HuH-7 (cell line): ENCODE measurements around the gene CRTC1.
"Not testable (repeated sequence)": the region's sequence is repeated elsewhere in the genome, so short reads cannot be mapped to it uniquely, and the experiment has no call there.

ENCODE experiments used
- DNase-seq: peaks from one replicate; pipeline ENCODE4 v3.0.0; 2011; ENCODE audit warnings: low spot score

The CRTC1 gene

DNA sequence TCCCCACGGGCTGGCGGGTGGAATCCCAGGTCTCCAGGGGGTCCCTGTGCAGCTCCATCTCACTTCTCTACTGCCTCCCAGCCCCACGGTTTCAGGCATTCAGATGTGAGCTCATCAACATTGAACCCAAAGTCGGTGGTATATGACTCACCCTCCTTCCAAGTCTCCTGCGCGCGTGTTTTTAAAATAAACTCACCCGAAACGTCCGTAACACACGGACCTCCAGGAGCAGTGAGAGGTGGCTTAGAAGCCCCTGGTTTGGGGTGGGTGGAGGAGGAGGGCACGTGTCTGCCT lies 14.0 kb upstream of the CRTC1 start:
- no peak for DNase-seq

DNA sequence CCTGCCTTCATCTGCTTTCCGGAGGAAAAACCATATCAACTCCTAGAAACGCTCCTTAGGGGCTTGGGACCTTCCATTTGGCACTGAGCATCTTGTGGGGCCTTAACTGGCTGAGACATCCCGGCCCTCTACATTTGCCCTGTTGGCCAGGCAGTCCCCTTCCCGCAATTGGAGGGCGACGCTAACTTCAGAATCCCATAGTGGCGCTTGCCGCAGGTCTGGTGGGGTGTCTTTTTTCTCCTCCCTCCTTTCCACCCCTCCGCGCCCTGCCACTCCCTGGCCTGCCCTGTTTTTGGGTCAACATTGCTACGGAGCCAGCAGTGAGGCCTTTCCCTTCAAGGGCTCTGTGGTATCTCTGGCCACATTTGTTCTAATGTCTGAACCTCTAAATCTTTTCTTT lies 13.6 kb upstream of the CRTC1 start:
- no peak for DNase-seq

DNA sequence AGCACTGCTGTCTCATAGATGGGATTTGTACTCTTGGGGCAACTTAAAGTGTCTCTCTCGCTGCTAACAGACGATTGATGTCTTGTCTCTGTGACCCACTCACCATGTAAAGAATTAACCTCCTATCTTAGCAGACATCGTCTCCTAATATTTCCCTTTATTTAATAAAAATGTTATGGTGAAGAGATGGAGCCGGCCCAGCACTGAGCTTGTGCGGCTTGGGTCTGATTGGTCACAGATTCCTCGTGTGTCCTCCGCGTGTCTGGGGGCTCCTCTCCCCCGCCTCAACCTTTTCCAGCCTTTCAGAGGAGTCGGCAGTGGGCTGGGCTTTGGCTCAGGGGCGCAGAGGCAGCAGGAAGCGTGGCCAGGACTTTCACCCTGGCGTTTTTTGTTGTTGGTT lies 13.2 kb upstream of the CRTC1 start:
- DNase-seq: no peak

DNA sequence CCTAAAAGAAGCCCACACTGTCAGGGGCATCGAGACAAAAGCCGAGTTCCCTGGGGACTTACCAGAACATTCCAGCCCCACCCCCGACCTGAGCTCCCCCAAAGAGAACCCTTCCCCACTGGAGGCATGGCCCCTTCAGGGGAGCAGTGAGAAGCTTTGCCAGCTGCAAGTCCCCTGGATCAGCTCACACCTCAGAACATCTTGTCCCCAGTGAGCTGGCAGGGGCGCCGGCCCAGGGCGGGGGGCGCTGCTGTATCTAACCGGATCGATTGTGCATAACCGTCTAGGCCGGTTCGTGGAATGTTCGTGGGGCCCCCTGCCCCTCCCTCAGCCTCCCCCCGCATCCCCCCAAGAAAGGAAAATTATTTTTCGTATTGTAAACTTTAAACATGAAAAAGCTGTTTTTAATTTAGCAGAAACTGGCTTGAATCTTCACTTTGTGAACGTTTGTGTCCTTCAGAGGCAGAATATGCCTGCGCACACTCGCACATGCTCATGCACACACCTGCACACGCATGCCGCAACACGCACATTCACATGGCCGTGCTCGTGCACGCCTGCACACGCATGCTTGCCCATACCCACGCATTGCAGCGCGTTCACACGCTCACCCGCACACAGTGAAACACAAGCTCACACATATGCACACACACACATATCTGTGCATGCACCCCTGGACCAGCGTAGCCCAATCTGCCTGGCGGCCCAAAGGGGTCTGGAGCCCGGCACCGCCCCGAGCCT lies 12.0 kb upstream of the CRTC1 start:
- DNase-seq: no peak

DNA sequence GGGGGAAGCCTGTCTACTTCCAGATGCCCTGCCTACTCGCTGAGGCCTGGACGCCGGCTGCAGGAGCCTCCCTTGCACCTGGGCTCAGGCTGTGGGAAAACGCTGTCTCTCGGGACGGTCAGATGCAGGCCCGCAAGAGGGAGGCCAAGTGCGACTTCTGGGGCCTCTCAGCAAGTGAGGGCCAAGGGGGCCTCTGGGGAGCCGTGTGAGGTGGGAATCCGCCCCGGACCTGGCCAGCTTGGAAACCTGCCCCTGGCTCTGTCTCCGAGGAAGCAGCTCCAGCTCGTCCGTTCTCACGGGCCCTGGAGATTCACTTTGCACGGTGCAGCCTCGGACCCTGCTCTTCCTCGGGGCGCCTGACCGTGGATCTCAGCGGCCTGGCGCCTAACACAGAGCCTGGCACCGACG lies 11.4 kb upstream of the CRTC1 start:
- DNase-seq: no peak

DNA sequence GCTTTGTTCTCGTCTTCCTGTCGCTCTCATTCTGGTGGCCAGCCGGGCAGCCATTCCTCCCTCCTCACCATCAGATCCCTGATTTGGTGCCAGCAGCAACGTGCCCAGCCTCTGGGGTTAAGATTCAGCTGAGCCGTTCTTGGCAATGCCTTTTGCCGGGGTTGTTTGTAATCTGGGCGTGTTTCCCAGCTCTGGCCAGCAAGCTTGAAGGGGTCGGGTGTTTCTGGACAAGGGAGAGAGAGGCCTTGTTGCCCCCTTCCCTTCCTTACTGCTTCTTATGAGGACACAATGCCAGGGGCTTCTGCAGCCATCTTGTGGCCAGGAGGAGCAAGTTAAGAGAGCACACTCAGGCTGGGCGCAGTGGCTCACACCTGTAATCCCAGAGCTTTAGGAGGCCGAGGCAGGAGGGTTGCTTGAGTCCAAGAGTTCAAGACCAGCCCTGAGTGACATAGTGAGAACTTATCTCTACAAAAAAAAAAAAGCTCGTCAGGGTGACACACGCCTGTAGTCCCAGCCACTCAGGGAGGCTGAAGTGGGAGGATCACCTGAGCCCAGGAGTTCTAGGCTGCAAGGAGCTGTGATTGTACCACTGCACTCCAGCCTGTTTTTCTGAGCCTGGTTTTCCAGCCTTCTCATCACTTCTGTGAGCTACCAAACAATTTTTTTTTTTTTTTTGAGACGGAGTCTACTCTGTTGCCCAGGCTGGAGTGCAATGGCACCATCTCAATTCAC lies 10.7 kb upstream of the CRTC1 start:
- no peak for DNase-seq

DNA sequence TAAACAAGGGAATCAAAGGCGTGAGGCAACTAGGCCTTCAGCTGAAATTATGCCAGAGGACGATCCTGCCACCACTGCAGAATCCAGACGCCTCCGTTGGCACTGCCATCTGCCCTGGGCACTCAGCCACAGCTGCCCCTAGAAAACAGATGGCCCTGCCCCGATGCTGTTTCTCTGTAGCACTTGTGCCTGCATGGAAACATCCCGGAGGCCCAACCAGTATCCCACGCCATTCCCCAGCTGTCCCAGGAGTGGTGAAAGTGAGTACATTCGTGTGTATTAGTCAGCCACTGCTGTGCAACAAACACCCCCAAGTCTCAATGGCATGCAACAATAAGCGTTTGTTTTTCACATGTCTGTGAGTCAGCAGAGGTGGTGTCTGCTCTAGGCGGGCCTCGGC lies 8.9 kb upstream of the CRTC1 start:
- no peak for DNase-seq

DNA sequence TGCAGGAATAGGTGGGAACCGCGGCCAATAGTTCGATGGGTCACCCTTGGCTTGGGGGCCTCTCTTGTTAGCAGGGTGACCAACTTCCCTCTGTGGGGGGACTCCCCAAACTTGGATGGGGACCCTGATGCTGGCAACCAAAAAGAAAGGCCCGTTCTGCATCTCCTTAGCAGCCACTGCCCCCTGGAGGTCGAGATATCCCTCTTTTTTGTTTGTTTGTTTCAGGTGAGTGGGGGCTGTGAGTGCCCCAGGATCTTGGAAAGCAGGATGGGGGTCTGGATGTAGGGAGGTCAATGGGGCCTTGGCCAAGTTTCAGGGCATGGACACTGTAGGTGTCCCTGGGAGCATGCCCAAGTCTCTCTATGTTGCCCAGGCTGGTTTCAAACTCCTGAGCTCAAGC lies 7.7 kb upstream of the CRTC1 start:
- DNase-seq: no peak

DNA sequence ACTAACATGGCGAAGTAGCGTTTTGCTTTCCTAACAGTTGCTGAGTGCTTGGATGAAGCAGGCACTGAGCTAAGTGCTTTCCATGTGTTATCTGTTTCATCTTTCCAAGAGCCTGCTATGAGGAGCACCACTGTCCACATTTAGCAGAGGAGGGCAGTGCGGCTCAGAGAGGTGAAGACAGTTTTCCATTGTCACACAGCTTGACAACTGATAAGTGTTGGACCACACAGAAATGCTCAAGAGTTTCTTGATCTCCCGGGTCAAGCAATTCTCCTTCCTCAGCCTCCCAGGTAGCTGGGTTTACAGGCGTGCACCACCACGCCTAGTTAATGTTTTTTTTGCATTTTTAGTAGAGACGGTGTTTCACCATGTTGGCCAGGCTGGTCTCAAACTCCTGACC lies 6.8 kb upstream of the CRTC1 start:
- no peak for DNase-seq

DNA sequence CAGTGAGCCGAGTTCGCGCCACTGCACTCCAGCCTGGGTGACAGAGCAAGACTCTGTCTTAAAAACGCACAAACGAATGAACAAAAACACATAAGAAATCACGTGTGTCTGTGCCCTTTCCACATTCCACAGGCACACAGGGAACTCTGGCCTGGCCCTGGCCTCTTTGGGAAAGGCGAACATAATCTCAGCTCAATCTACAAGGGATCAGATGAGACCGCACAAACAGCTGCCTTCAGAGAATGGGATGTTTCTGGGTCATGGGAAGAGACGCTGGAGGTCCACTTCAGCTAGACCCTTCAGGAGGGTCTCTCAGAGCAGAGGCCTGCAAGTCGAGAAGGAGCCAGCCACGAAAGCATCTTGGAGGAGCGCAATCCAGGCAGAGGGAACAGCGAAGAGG lies 6.3 kb upstream of the CRTC1 start:
- no peak for DNase-seq

DNA sequence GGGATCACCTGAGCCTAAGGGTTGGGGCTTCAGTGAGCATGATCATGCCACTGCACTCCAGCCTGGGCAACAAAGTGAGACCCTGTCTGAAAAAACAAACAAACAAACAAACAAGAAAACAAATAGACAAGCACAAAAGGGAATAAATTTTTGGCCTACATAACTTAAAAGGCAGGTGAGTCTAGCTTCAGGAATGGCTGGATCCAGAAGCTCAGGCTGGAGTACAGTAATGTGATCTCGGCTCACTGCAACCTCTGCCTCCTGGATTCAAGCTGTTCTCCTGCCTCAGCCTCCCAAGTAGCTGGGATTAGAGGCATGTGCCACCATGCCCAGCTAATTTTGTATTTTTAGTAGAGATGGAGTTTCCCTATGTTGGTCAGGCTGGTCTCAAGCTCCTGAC lies 3.3 kb upstream of the CRTC1 start:
- DNase-seq: not testable (repeated sequence)

DNA sequence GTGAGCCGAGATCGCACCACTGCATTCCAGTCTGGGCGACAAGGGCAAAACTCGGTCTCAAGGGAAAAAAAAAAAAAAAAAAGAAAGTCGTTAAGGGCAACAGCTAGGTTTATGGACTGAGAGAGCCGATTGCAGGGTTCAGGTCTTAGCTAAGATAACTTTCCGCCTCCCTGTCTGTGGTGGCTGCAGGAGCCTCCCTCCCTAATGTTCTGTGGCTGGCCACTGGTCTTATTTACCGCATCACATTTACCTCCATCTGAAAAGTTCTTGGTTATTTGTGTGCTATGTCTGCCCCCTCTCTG lies 722 bp upstream of the CRTC1 start:
- DNase-seq: no peak

DNA sequence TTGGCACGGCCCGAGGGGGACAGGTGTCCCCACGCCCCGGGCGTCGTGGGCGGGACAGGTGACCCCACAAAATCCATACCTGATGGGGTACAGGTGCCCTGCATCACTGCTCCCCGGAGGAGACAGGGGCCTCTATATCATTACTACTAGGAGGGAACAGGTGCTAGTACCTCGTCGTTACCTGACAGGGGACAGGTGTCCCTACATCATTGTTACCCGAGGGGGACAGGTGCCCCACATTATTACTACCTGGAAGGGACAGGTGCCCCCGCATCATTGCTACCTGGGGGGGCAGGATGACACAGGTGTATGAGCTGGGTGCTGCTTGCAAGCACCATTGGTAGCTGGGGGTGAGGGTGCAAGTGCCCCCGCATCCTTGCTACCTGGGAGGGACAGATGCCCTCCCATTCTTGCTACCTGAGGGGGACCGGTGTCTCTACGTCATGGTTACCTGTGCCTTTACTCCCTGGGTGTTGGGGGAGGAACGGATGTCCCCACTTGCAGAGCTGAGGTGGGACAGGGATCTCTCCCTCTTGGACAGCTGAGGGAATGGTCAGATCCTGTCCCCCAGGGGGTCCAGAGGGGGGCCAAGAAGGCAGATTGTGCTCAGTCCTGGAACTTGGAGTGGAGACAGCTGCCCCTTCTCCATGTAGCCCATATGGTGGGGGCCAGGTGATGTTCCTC lies 620 bp downstream of the CRTC1 start:
- no peak for DNase-seq

DNA sequence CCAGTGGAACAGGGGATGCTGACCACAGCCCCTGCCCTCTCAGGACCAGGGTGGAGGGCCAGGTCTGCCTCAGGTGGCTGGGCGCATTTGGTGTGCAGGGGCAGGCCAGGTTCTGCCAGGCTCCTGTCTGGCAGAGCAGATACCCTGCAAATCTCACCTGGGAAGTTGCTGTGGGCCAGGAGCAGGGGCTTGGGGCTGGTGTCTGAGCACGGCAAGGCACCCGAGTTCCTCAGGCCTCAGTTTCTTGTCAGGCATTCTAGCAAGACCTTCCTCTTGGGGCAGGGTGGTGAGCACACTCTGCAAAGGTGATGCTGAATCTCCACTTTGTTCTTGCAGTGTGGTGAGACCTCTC lies 1.1 kb downstream of the CRTC1 start:
- DNase-seq: no peak

DNA sequence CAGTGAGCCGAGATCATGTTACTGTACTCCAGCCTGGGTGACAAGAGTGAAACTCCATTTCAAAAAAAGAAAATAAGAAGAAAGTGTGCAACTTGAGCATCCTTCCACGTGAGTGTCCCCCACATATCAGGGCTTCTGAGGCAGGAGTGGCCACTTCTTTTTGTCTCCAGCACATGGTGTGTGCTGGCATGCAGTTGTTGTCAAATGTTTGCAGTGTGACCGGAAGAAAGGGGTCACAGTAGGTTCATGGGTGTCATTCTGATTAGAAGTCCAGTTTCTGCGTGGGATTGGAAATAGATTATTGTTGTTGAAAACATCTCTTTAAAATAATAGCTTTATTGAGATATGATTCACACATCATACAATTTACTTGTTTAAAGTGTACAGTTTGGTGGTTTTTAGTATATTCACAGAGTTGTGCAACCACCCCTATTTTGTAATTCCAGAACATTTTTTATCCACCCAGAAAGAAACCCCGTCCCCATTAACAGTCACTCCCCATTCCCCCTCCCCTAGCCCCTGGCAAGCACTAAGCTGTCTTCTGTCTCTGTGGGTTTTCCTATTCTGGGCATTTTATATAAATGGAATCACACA lies 2.2 kb downstream of the CRTC1 start:
- no peak for DNase-seq

DNA sequence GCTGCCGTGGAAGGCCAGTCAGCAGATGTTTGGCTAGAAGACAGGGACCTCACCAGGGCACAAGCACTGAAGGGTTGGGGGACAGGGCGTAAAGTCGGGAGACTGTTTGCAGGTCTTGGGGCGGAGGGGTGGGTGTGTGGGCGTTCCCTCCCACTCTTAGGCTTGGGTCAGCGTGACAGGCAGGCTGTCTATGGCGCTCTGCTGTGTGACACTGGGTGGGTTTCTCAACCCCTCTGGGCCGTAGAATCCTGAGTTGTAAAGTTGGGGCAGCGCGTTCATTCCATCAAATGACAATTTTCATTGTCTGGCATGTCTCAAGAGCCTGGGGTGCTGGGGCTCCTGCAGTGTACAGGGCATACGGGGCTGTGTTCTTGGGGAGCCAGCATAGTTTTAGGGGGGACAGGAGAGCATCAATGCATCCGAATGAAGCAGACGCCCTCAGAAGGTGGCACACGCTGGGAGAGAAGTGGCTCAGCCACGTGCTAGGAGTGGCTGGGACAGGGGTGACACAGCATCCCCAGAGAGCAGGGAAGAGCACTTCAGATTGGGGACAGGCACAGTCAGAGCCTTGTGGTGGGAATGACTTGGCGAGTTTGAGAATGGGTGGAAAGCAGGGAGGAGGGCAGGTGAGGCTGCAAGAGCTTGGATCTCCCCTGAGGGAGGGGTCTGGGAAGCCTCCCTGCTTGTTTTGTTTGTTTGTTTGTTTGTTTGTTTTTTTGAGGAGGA lies 4.4 kb downstream of the CRTC1 start:
- DNase-seq: no peak

DNA sequence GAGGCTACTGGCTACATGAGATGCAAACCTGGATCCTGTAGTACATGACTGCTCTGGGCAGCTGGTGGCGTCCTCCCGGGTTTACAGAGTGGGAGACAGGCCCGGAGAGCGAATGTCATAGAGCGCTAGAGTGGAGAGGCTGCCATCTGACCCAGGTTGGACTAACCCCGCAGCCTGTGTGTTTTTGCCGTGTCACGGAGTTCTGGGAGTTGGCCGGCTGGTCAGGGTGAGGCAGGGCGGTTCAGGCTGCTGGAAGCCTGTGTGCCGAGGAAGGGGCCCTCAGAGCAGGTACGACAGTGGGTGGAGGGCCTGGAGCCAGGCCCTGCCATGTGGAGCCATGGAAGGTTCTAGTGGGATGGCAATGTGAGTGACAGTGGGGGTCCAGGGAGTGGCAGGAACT lies 12.5 kb downstream of the CRTC1 start:
- no peak for DNase-seq

DNA sequence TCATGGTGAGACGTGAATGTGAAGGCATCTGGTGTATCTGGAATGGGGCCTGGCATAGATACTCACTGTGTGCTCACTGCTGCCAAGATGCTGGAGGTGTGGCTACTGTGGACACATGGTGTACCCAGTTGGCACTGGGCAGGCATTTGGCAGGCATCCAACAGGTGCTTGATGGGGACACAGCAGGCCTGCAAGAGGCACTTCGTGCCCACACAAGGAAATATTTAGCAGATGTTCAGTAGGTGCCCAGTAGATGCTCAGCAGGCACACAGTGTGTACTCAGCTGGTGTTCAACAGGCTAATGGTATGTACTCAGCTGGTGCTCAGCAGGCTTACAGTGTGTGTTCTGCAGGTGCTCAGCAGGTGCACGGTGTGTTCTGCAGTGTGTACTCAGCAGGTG lies 14.2 kb downstream of the CRTC1 start:
- no peak for DNase-seq

DNA sequence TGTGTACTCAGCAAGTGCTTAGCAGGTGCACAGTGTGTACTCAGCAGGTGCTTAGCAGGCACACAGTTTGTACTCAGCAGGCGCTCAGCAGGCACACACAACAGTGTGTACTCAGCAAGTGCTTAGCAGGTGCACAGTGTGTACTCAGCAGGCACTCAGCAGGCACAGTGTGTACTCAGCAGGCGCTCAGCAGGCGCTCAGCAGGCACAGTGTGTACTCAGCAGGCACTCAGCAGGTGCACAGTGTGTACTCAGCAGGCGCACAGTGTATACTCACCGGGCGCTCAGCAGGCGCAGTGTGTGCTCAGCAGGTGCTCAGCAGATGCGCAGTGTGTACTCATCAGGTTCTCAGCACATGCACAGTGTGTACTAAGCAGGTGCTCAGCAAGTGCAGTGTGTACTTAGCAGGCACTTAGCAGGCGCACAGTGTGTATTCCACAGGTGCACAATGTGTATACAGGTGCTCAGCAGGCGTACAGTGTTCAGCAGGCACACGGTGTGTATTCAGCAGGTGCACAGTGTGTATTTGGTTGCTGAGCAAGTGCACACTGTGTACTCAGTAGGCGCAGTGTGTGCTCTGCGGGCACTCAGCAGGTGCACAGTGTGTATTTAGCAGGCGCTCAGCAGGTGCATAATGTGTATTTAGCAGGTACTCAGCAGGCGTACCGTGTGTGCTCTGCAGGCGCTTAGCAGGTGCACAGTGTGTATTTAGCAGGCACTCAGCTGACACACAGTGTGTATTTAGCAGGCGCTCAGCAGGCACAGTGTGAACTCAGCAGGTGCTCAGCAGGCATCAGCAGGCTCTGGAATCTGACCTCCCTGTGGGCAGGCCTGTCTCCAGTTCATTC lies 15.1 kb downstream of the CRTC1 start:
- DNase-seq: no peak

DNA sequence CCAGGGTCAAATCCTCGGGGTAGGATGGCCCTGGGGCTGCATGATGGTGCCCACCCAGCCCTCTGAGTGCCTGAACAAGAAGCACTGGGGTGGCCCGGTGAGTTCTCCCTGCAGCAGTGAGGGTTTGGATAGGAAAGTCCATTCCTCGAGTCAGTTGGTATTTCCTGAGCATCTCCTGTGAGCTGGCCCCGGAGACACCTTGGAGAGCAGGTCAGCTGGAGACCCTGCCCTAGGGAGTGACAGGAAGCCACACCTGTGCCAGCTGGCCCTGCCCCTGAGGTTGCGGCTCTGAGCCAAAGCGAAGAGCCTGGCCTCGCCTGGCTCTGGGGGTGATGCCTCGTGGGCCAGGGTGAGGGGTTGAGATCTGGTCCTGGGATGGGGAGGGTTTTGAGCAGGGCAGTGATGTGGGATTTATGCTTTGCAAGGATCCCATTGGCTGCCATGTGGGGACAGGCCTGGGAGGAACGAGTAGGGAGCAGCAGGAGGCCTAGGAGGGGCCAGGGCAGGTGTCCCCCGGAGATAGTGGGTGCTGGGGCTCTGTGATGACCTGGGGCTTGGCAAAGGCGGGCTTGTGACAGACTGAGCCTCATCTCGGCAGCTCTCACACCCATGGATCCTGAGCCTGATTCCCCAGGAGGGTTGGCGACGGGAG lies 16.0 kb downstream of the CRTC1 start:
- no peak for DNase-seq

DNA sequence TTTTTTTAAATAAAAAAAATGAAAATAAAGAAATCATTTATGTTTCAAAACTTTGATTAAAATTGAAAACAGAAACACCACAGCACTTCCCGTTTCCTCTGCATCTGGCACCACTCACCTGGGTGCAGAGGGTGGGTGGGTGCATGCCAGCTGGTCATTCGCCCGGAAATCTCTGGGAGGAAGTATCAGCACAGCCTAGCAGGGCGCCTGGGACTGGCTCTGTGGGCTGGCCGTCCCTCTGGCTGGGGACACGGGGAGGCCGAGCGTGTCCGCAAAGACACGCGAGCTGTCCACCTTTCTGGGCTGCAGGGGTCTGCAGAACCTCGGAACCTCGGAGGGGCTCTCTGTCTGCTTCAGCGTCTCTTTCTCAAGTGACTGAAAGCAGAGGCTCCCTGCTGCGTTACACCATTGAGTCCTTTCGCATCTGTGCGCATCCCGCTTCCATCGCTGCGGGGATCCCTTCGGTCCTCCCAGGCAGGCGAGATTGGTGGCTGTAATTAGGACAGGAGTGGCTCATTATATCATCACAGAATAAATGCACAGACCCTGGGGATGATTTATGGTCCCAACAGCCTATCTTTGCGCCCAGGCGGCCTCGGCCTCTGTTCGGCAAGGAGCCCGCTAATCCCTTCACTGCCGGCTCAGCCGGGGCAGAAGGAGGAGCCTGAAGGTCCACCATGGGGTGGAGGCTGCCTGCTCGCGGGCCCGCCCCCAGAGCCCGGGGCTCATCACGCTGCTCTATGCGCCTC lies 17.2 kb downstream of the CRTC1 start:
- no peak for DNase-seq
